Muscle layer of duodenum (tissue), 2 donors: ENCODE measurements around the gene KLHL25.

Source experiments
- H3K27ac ChIP-seq: one replicate; pipeline ENCODE4 v1.7.0; 2013; ENCODE audit warnings: mild to moderate bottlenecking, low read length
- H3K27me3 ChIP-seq: one replicate; pipeline ENCODE4 v1.7.0; 2013; ENCODE audit warnings: low read depth, mild to moderate bottlenecking, control low read depth, low read length
- H3K36me3 ChIP-seq, 2 donors: one replicate each; pipeline ENCODE4 v1.7.0; 2013; ENCODE audit warnings: low read length in 2 of 2, control low read depth in 1 of 2, mild to moderate bottlenecking in 1 of 2; ENCODE audit not compliant: insufficient read depth in 2 of 2, control insufficient read depth in 1 of 2
- H3K4me1 ChIP-seq, 2 donors: one replicate each; pipeline ENCODE4 v1.7.0; 2013; ENCODE audit warnings: low read length in 2 of 2, mild to moderate bottlenecking in 2 of 2, control low read depth in 1 of 2, moderate library complexity in 1 of 2; ENCODE audit not compliant: insufficient read depth in 2 of 2, control insufficient read depth in 1 of 2
- H3K4me3 ChIP-seq, 2 donors: one replicate each; pipeline ENCODE4 v1.7.0; 2013; ENCODE audit warnings: low read length in 2 of 2, low read depth in 1 of 2, mild to moderate bottlenecking in 1 of 2
- H3K9me3 ChIP-seq, 2 donors: one replicate each; pipeline ENCODE4 v1.7.0; 2013; ENCODE audit warnings: low read length in 2 of 2, control low read depth in 1 of 2, mild to moderate bottlenecking in 1 of 2; ENCODE audit not compliant: control insufficient read depth in 1 of 2
- donor health status: healthy.

Gene KLHL25

DNA sequence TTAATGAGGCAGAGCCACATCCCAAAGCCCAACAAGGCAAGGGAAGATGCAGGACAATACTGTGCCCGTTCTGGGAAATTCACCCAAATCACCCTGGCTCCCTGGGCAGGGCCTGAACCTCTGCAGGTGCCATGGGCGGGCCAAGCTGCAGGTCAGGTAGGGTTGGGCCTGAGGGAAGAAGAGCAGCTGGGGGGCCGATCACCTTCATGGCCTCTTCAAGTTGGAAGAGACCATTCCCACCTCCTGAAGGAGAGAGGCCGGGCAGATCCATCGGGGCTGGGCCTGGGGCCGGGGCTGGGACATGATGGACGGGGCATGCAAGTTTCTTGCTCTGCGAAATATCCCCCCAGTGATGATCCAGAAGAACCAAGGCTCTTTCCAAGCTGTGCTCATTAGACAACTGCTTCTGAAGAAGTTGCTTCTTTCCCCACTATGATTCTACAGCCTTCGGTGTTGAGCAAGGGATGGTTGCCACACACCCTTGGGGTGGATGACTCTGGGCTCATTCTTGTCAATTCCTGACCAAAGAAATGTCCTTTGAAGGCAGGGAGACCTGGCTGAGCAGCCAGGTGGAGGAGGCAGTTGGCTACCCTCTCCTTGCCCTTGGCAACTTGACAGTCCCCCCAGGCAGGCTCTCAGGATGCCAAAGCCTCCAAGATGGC lies 38.2 kb downstream of the KLHL25 start:
- H3K27me3 ChIP-seq: no peaks in the 10 kb centered on the region
- H3K27ac ChIP-seq: no peak overlapping the region
- H3K4me1 ChIP-seq: peaks cover 0 to 32% of the 10 kb centered on the region in 2 donors
- H3K4me3 ChIP-seq: no peak overlapping the region
- H3K36me3 ChIP-seq: no peaks in the 10 kb centered on the region
- no peaks in the 10 kb centered on the region for H3K9me3 ChIP-seq

DNA sequence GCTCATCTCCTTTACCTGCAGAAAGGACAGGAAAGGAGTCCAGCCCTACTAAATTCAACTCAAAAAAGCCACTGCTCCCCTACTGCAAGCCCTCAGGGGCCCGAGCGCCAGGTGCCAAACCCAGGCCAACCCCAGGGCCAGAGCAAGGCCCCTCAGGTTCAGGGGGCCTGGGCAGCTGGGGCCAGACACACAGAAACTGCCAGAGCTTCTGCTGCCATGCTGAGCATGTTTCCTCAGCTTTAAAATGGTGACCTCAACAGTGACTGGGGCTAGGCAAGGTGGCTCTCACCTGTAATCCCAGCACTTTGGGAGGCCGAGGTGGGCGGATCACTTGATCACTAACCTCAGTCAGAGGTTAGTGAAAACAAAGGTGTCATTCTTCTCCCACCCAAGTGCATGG lies 38.8 kb downstream of the KLHL25 start:
- Histone ChIP-seq H3K27ac (no peak overlapping the region), H3K27me3 (no peaks in the 10 kb centered on the region), H3K36me3 (no peaks in the 10 kb centered on the region), H3K4me1 (peaks cover 0 to 34% of the 10 kb centered on the region in 2 donors), H3K4me3 (no peak overlapping the region), H3K9me3 (no peaks in the 10 kb centered on the region)

- Histone ChIP-seq H3K27me3 (no peaks in the 10 kb centered on the region), H3K36me3 (no peaks in the 10 kb centered on the region), H3K4me1 (peaks cover 0 to 39% of the 10 kb centered on the region in 2 donors), H3K27ac (no peak overlapping the region), H3K9me3 (no peaks in the 10 kb centered on the region), H3K4me3 (no peak overlapping the region)
Measured at GRCh38 chr15:85755471-85755870, 39.3 kb downstream of the KLHL25 start.

GRCh38 chr15:85754989-85755388 lies 39.7 kb downstream of the KLHL25 start:
- H3K4me1 ChIP-seq: peaks cover 0 to 41% of the 10 kb centered on the region in 2 donors

GRCh38 chr15:85753791-85754452 lies 40.8 kb downstream of the KLHL25 start:
- no peak overlapping the region for H3K4me3 ChIP-seq
- H3K27ac ChIP-seq: no peak overlapping the region
- no peaks in the 10 kb centered on the region for H3K36me3 ChIP-seq
- no peaks in the 10 kb centered on the region for H3K9me3 ChIP-seq
- H3K27me3 ChIP-seq: no peaks in the 10 kb centered on the region
- H3K4me1 ChIP-seq: peaks cover 0 to 43% of the 10 kb centered on the region in 2 donors

More at GRCh38 chr15:85754989-85755388, 39.7 kb downstream of the KLHL25 start:
- no peaks in the 10 kb centered on the region for H3K9me3 ChIP-seq
- H3K27ac ChIP-seq: no peak overlapping the region
- no peaks in the 10 kb centered on the region for H3K27me3 ChIP-seq
- H3K36me3 ChIP-seq: no peaks in the 10 kb centered on the region
- no peak overlapping the region for H3K4me3 ChIP-seq

GRCh38 chr15:85753261-85753660 lies 41.5 kb downstream of the KLHL25 start:
- Histone ChIP-seq H3K9me3 (no peaks in the 10 kb centered on the region), H3K27me3 (no peaks in the 10 kb centered on the region), H3K27ac (no peak overlapping the region), H3K4me1 (peaks cover 0 to 49% of the 10 kb centered on the region in 2 donors), H3K4me3 (no peak overlapping the region), H3K36me3 (peaks cover 4% of the 10 kb centered on the region in 2 donors)

DNA sequence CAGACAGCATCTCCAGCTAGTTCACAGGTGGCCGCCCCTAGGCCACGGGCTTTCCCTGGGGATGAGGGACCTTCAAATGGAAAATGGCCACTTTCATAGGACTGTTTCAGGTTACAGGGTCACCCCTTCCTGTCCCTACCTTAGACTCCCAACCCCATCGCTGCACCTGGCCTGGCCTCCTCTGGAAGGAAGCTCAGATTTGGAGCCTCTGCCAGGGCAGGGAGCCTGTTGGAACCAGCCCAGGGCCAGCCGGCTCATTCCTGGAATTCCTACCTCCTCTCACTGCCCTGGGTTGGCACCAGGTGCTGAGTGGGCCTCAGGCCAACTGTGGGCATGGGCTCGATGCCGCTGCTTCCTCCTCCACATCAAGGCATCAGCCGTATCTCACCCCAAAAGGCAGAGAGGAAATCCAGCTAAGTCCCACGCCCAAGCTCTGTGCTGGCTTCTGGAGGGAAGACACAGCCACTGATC lies 42.2 kb downstream of the KLHL25 start:
- Histone ChIP-seq H3K4me1 (peaks cover 0 to 47% of the 10 kb centered on the region in 2 donors), H3K36me3 (peaks cover 7 to 11% of the 10 kb centered on the region in 2 donors), H3K27me3 (no peaks in the 10 kb centered on the region), H3K9me3 (no peaks in the 10 kb centered on the region), H3K4me3 (no peak overlapping the region), H3K27ac (no peak overlapping the region)

DNA sequence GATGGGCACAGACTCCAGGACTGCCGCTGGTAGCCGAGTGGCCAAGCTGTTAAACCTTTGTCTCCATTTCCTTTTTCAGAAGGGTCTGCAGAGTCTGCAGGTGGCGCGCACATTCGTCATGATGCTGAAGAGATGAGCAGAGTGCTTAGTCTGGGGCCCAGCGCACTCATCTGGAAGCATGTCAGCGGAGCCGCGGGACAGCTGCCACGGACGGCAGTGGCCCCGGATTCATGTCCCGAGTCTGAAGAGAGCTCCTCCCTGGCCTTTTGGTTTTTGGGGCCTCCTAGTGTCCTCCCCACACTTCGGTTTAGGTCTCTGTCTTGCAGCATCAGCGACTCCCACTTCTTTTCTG lies 42.6 kb downstream of the KLHL25 start:
- Histone ChIP-seq H3K27me3 (no peaks in the 10 kb centered on the region), H3K36me3 (peaks cover 11 to 15% of the 10 kb centered on the region in 2 donors), H3K4me3 (no peak overlapping the region), H3K4me1 (peaks cover 0 to 47% of the 10 kb centered on the region in 2 donors), H3K27ac (no peak overlapping the region), H3K9me3 (no peaks in the 10 kb centered on the region)

DNA sequence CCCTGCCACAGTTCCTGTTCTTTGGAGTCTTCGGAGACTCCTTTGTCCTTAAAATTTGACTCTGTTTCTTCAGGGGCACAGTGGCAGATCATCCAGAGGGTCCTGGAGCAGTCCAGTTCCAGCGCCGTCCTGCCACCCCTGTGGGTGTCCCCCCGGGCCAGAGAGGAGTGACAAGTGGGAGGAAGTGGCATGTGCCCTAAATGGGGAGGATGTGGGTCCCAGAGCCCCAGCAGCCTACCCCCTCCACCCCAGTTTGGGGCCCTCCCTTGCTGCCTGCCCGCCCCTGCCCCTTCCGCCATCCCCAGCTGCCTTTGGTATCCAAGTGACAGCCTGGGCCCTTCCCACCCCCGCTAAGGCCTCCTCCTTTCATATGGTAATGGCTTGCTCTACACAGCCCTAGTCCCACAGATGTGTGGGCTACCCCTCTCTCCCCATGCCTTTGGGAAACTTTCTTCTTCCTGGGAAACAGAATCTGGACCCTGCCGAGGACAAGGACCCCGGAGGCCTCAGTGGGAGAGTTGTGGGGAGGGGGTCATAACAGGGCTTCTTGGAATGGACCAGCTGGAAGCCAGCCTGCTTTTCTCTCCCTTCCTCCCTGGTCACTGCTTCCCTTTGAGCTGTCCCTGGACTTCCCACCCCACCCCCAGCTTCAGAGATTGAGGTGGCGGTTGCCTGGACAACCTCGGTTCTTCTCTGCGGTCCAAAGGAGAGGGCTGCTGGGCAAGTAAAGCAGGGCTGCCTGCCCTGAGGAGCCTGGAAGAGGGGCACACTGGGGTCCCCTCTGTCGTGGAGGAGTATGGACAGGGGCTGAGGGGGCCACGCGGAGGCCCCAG lies 43.2 kb downstream of the KLHL25 start:
- no peak overlapping the region for H3K4me3 ChIP-seq
- H3K27me3 ChIP-seq: no peaks in the 10 kb centered on the region
- peaks cover 17 to 21% of the 10 kb centered on the region in 2 donors for H3K36me3 ChIP-seq
- H3K4me1 ChIP-seq: peaks cover 0 to 47% of the 10 kb centered on the region in 2 donors
- no peaks in the 10 kb centered on the region for H3K9me3 ChIP-seq
- H3K27ac ChIP-seq: no peak overlapping the region

DNA sequence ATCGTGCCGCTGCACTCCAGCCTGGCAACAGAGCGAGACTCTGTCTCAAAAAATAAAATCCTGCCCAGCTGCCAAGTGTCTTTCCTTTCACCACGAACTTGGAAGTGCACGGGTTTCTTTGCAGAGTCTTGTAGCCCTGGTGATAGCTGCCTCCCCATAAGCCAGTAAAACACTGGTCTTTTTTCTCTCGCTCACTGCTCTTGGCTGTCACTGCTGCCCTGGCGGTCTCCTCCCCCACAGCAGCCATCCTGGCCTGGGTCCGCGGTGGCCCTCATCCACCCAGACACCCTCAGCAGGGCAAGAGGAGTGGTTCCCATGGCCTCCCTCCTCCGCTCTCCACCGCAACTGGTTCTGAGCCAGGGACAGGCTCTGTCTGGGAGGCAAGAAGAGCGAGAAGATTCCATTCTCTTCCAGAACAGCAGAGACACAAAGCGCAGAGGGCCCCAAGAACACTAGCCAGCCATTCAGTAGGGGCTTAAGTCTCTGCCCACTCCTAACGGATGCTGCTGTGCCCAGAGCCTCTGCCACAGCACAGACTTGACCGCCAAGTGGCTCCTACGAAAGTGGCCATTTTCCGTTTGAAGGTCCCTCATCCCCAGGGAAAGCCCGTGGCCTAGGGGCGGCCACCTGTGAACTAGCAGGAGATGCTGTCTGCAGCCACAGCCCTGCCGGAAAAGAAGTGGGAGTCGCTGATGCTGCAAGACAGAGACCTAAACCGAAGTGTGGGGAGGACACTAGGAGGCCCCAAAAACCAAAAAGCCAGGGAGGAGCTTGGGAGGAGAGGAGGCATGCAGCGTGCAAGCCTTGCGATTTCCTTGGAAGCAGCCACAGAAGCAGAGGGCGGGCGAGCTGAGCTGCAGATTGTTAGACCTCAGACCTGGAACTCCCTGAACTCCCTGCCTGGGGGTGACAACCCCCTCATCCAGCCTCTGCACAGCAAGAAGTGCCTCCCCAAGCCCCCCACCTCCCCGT lies 44.1 kb downstream of the KLHL25 start:
- Histone ChIP-seq H3K36me3 (peaks cover 25 to 30% of the 10 kb centered on the region in 2 donors), H3K27ac (peak overlapping the region; percentile 60), H3K4me1 (peaks cover 0 to 45% of the 10 kb centered on the region in 2 donors), H3K9me3 (no peaks in the 10 kb centered on the region), H3K27me3 (no peaks in the 10 kb centered on the region), H3K4me3 (peak overlapping the region in 1 of 2 donors; percentile 38)
